ENCODE data around the gene CPD. TPM values are rescaled to one million over a fixed set of nuclear protein-coding genes. Genes with fewer than 3 reads are reported as not detected.
"Not testable (repeated sequence)": the region's sequence is repeated elsewhere in the genome, so short reads cannot be mapped to it uniquely, and the experiment has no call there.

The CPD gene
- polyA plus RNA-seq, 1 donor = 51.7 TPM

DNA sequence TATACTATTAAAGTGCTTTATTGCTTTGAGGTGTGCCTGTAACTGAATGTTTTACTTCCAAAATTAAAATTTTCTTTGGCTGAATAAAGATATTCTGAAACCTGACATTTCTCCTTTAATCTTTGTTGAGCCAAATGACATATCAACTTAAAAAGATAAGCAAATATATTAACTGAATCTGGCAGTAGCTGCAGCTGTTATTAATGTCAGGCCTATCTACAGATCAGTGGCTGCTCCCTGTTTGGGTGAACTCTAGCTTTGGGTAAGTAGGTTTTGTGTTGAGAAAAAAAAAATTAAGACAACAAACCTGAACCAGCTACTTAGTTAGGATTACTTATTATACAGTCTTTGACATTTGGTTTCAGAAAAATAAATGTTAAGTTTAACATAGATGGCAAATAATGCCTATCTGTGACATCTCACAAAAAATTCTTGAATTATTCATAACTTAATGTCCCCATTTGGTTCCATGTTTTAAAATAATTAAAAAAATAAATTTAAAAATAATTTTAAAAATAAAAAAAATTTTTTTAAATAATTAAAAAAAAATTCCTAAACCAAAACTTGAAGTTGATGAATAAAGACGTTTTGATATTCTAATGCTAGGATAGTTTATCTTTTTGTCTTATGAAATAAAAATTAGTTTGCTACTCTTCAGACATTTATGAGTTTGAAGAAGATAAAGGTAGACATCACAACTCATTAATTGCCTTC, 19.8 kb downstream of the CPD start:
- WGBS (ENCODE audit: insufficient coverage, low lambda C conversion rate) = 100% methylated on average over 1 of the region's 1 CpG
- no peaks in the 10 kb centered on the region for H3K27me3 ChIP-seq (ENCODE audit: control insufficient read depth, insufficient read depth, low read length)
- H3K27ac ChIP-seq (ENCODE audit: low read length) = no peak overlapping the region
- H3K36me3 ChIP-seq (ENCODE audit: control insufficient read depth, insufficient read depth, low read length) = peaks cover 2% of the 10 kb centered on the region
- DNase-seq = no peak
- H3K9me3 ChIP-seq (ENCODE audit: control insufficient read depth, low read depth, low read length) = no peaks in the 10 kb centered on the region
- H3K4me3 ChIP-seq (ENCODE audit: low read length) = no peak overlapping the region
- H3K4me1 ChIP-seq (ENCODE audit: control insufficient read depth, insufficient read depth, low read length) = peaks cover 2% of the 10 kb centered on the region

GRCh38 chr17:30401097-30401496, 22.4 kb downstream of the CPD start:
- no peak for DNase-seq
- no peaks in the 10 kb centered on the region for H3K27me3 ChIP-seq (ENCODE audit: control insufficient read depth, insufficient read depth, low read length)
- 100% methylated on average over 1 of the region's 1 CpG for WGBS (ENCODE audit: insufficient coverage, low lambda C conversion rate)
- H3K27ac ChIP-seq (ENCODE audit: low read length) = no peak overlapping the region
- no peaks in the 10 kb centered on the region for H3K9me3 ChIP-seq (ENCODE audit: control insufficient read depth, low read depth, low read length)
- H3K36me3 ChIP-seq (ENCODE audit: control insufficient read depth, insufficient read depth, low read length) = peaks cover 2% of the 10 kb centered on the region
- H3K4me3 ChIP-seq (ENCODE audit: low read length) = no peak overlapping the region
- H3K4me1 ChIP-seq (ENCODE audit: control insufficient read depth, insufficient read depth, low read length) = peaks cover 5% of the 10 kb centered on the region

- Histone ChIP-seq H3K36me3 (ENCODE audit: control insufficient read depth, insufficient read depth, low read length) (peaks cover 2% of the 10 kb centered on the region), H3K27me3 (ENCODE audit: control insufficient read depth, insufficient read depth, low read length) (no peaks in the 10 kb centered on the region), H3K9me3 (ENCODE audit: control insufficient read depth, low read depth, low read length) (no peaks in the 10 kb centered on the region), H3K4me1 (ENCODE audit: control insufficient read depth, insufficient read depth, low read length) (peaks cover 3% of the 10 kb centered on the region), H3K4me3 (ENCODE audit: low read length) (no peak overlapping the region), H3K27ac (ENCODE audit: low read length) (no peak overlapping the region)
- no peak for DNase-seq
Measured at GRCh38 chr17:30405161-30405560, 26.4 kb downstream of the CPD start.

DNA sequence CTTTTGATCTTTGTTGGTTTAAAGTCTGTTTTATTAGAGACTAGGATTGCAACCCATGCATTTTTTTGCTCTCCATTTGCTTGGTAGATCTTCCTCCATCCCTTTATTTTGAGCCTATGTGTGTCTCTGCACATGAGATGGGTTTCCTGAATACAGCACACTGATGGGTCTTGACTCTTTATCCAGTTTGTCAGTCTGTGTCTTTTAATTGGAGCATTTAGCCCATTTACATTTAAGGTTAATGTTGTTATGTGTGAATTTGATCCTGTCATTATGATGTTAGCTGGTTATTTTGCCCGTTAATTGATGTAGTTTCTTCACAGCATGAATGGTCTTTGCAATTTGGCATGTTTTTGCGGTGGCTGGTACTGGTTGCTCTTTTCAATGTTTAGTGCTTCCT, 31.9 kb downstream of the CPD start:
- H3K27me3 ChIP-seq (ENCODE audit: control insufficient read depth, insufficient read depth, low read length); H3K36me3 ChIP-seq (ENCODE audit: control insufficient read depth, insufficient read depth, low read length); H3K4me3 ChIP-seq (ENCODE audit: low read length); H3K4me1 ChIP-seq (ENCODE audit: control insufficient read depth, insufficient read depth, low read length); DNase-seq; H3K27ac ChIP-seq (ENCODE audit: low read length); H3K9me3 ChIP-seq (ENCODE audit: control insufficient read depth, low read depth, low read length): not testable (repeated sequence)
- no CpG with 5 or more reads among the region's 2 CpGs for WGBS (ENCODE audit: insufficient coverage, low lambda C conversion rate)

DNA sequence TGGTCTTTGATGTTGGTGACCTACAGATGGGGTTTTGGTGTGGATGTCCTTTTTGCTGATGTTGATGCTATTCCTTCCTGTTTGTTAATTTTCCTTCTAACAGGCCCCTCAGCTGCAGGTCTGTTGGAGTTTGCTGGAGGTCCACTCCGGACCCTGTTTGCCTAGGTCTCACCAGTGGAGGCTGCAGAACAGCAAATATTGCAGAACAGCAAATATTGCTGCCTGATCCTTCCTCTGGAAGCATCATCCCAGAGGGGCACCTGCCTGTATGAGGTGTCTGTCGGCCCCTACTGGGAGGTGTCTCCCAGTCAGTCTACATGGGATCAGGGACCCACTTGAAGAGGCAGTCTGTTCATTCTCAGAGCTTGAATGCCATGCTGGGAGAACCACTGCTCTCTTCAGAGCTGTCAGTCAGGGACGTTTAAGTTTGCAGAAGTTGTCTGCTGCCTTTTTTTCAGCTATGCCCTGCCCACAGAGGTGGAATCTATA, 33.3 kb downstream of the CPD start:
- not testable (repeated sequence) for H3K4me3 ChIP-seq (ENCODE audit: low read length); H3K36me3 ChIP-seq (ENCODE audit: control insufficient read depth, insufficient read depth, low read length); H3K27ac ChIP-seq (ENCODE audit: low read length); H3K4me1 ChIP-seq (ENCODE audit: control insufficient read depth, insufficient read depth, low read length); H3K27me3 ChIP-seq (ENCODE audit: control insufficient read depth, insufficient read depth, low read length); H3K9me3 ChIP-seq (ENCODE audit: control insufficient read depth, low read depth, low read length); DNase-seq
- no CpG with 5 or more reads among the region's 3 CpGs for WGBS (ENCODE audit: insufficient coverage, low lambda C conversion rate)

DNA sequence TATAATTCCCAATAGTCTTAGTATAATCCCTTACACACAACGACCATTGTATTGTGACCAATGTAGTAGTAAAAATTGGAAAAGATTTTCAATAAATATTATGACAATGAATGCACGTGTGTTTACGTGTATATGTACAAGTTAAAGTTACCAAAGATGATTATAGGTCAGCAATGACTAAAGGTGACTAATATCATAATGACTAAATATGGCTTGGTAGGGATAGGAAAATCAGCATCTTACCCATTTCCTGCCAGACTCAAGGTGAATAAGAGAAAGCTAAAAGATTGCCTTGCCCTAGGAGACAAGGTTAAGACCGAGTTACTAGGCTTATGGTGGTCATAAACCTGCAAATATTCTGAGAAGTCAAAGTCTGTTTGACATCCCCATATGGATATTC, 34.4 kb downstream of the CPD start:
- no peak overlapping the region for H3K4me3 ChIP-seq (ENCODE audit: low read length)
- no peaks in the 10 kb centered on the region for H3K9me3 ChIP-seq (ENCODE audit: control insufficient read depth, low read depth, low read length)
- H3K4me1 ChIP-seq (ENCODE audit: control insufficient read depth, insufficient read depth, low read length) = no peaks in the 10 kb centered on the region
- H3K27me3 ChIP-seq (ENCODE audit: control insufficient read depth, insufficient read depth, low read length) = no peaks in the 10 kb centered on the region
- DNase-seq = no peak
- H3K36me3 ChIP-seq (ENCODE audit: control insufficient read depth, insufficient read depth, low read length) = peaks cover 4% of the 10 kb centered on the region
- H3K27ac ChIP-seq (ENCODE audit: low read length) = no peak overlapping the region
- no CpG with 5 or more reads among the region's 4 CpGs for WGBS (ENCODE audit: insufficient coverage, low lambda C conversion rate)

- Histone ChIP-seq H3K4me3 (ENCODE audit: low read length) (no peak overlapping the region), H3K27ac (ENCODE audit: low read length) (no peak overlapping the region), H3K27me3 (ENCODE audit: control insufficient read depth, insufficient read depth, low read length) (no peaks in the 10 kb centered on the region), H3K36me3 (ENCODE audit: control insufficient read depth, insufficient read depth, low read length) (peaks cover 4% of the 10 kb centered on the region), H3K4me1 (ENCODE audit: control insufficient read depth, insufficient read depth, low read length) (no peaks in the 10 kb centered on the region), H3K9me3 (ENCODE audit: control insufficient read depth, low read depth, low read length) (no peaks in the 10 kb centered on the region)
- WGBS (ENCODE audit: insufficient coverage, low lambda C conversion rate) = 100% methylated on average over 1 of the region's 4 CpGs
- no peak for DNase-seq
Measured at GRCh38 chr17:30414486-30414885, 35.8 kb downstream of the CPD start.

GRCh38 chr17:30415491-30415890, 36.8 kb downstream of the CPD start:
- H3K9me3 ChIP-seq (ENCODE audit: control insufficient read depth, low read depth, low read length) = no peaks in the 10 kb centered on the region
- no peaks in the 10 kb centered on the region for H3K27me3 ChIP-seq (ENCODE audit: control insufficient read depth, insufficient read depth, low read length)
- H3K4me3 ChIP-seq (ENCODE audit: low read length) = no peak overlapping the region
- H3K27ac ChIP-seq (ENCODE audit: low read length) = no peak overlapping the region
- no peaks in the 10 kb centered on the region for H3K4me1 ChIP-seq (ENCODE audit: control insufficient read depth, insufficient read depth, low read length)
- DNase-seq = no peak
- peaks cover 4% of the 10 kb centered on the region for H3K36me3 ChIP-seq (ENCODE audit: control insufficient read depth, insufficient read depth, low read length)

GRCh38 chr17:30418070-30418469, 39.3 kb downstream of the CPD start:
- H3K27ac ChIP-seq (ENCODE audit: low read length); H3K4me1 ChIP-seq (ENCODE audit: control insufficient read depth, insufficient read depth, low read length); H3K4me3 ChIP-seq (ENCODE audit: low read length); H3K27me3 ChIP-seq (ENCODE audit: control insufficient read depth, insufficient read depth, low read length); DNase-seq; H3K9me3 ChIP-seq (ENCODE audit: control insufficient read depth, low read depth, low read length): not testable (repeated sequence)
- H3K36me3 ChIP-seq (ENCODE audit: control insufficient read depth, insufficient read depth, low read length) = peaks cover 16% of the 10 kb centered on the region
- WGBS (ENCODE audit: insufficient coverage, low lambda C conversion rate) = no CpG with 5 or more reads among the region's 1 CpG

DNA sequence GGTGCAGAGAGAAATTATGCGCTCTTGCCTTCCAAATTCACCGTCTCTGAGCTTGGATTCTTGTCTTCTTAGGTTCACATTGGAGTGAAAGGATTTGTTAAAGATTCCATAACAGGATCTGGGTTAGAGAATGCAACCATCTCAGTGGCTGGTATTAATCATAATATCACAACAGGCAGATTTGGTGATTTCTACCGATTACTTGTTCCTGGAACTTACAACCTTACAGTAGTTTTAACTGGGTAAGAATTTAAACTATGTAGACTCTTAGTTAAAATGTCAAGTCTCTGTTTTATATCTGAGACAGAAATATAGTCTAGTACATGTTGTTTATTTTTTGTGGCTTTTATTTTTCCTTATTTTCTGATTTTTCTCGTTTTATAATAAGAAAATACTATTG, 42.9 kb downstream of the CPD start:
- H3K27ac ChIP-seq (ENCODE audit: low read length) = no peak overlapping the region
- H3K4me1 ChIP-seq (ENCODE audit: control insufficient read depth, insufficient read depth, low read length) = no peaks in the 10 kb centered on the region
- H3K9me3 ChIP-seq (ENCODE audit: control insufficient read depth, low read depth, low read length) = no peaks in the 10 kb centered on the region
- H3K4me3 ChIP-seq (ENCODE audit: low read length) = no peak overlapping the region
- no peaks in the 10 kb centered on the region for H3K27me3 ChIP-seq (ENCODE audit: control insufficient read depth, insufficient read depth, low read length)
- 95% methylated on average over 2 of the region's 4 CpGs for WGBS (ENCODE audit: insufficient coverage, low lambda C conversion rate)
- peaks cover 36% of the 10 kb centered on the region for H3K36me3 ChIP-seq (ENCODE audit: control insufficient read depth, insufficient read depth, low read length)
- DNase-seq = no peak

- no peak overlapping the region for H3K4me3 ChIP-seq (ENCODE audit: low read length)
- no peaks in the 10 kb centered on the region for H3K4me1 ChIP-seq (ENCODE audit: control insufficient read depth, insufficient read depth, low read length)
- peaks cover 36% of the 10 kb centered on the region for H3K36me3 ChIP-seq (ENCODE audit: control insufficient read depth, insufficient read depth, low read length)
- no peak for DNase-seq
- no peaks in the 10 kb centered on the region for H3K9me3 ChIP-seq (ENCODE audit: control insufficient read depth, low read depth, low read length)
- no peaks in the 10 kb centered on the region for H3K27me3 ChIP-seq (ENCODE audit: control insufficient read depth, insufficient read depth, low read length)
- H3K27ac ChIP-seq (ENCODE audit: low read length) = no peak overlapping the region
Measured at GRCh38 chr17:30422171-30422570, 43.4 kb downstream of the CPD start.
